Cardiac muscle cell (in vitro differentiated cells and primary cell): Measurements from ENCODE around the gene NOX3. TPM values are rescaled to one million over a fixed set of nuclear protein-coding genes. Genes with fewer than 3 reads are reported as not detected.

Source experiments
- DNase-seq, 2 donors: peaks; one replicate each; pipeline versions ENCODE4 v3.0.0 to v3.0.0-alpha.2; 2010 to 2017; ENCODE audit warnings: low read depth in 1 of 2, low spot score in 1 of 2
- H3K27ac ChIP-seq: fragments of 200-600 bp; sonication (generic); 2 replicates; pipeline ENCODE4 v1.5.1; 2016
- H3K27me3 ChIP-seq: fragments of 200-600 bp; sonication (generic); 2 replicates; pipeline ENCODE4 v1.6.0; 2016; ENCODE audit warnings: control low read depth
- H3K36me3 ChIP-seq: fragments of 200-600 bp; sonication (generic); 2 replicates; pipeline ENCODE4 v1.5.1; 2016; ENCODE audit warnings: control low read depth
- H3K4me1 ChIP-seq: fragments of 200-600 bp; sonication (generic); 2 replicates; pipeline ENCODE4 v1.8.1; 2017; ENCODE audit warnings: low read depth, mild to moderate bottlenecking, mixed run types
- H3K4me3 ChIP-seq: fragments of 200-600 bp; sonication (generic); 2 replicates; pipeline ENCODE4 v1.5.1; 2016; ENCODE audit warnings: mild to moderate bottlenecking
- H3K9me3 ChIP-seq: fragments of 200-600 bp; sonication (generic); 2 replicates; pipeline ENCODE4 v1.5.1; 2017; ENCODE audit warnings: low read depth, mild to moderate bottlenecking, control low read depth
- CTCF ChIP-seq: IDR thresholded peaks from 2 replicates; pipeline ENCODE4 v1.5.1; 2012; ENCODE audit warnings: low read depth, mild to moderate bottlenecking, low read length
- polyA plus RNA-seq: library from polyadenylated mRNA; unstranded; fragments of >200 nt; fragmentation: Nextera tagmentation; extraction: Ambion mirVana; gene quantifications from 2 replicates; pipeline ENCODE4 v1.2.1, GENCODE V29; 2016
- total RNA-seq: library from RNA; depleted of rRNA; stranded (reverse); fragments of >200 nt; gene quantifications from 2 replicates; pipeline ENCODE4 v1.2.3, GENCODE V29; 2016

The NOX3 gene
- total and polyA plus RNA-seq, 2 experiments from 2014 or later: not detected

- H3K4me3 ChIP-seq: no peak overlapping the region
- H3K4me1 ChIP-seq: no peaks in the 10 kb centered on the region
- no peak for TF ChIP-seq CTCF
- no peak for DNase-seq
- H3K27me3 ChIP-seq: no peaks in the 10 kb centered on the region
- H3K9me3 ChIP-seq: no peaks in the 10 kb centered on the region
- no peak overlapping the region for H3K27ac ChIP-seq
- no peaks in the 10 kb centered on the region for H3K36me3 ChIP-seq
These were observed 41.6 kb upstream of the NOX3 start for GRCh38 chr6:155497273-155497672.

GRCh38 chr6:155495011-155495768 is 39.6 kb upstream of the NOX3 start:
- DNase-seq: peak; percentile 41 to 97

GRCh38 chr6:155493694-155494143 is 38.1 kb upstream of the NOX3 start:
- Histone ChIP-seq H3K27me3 (no peaks in the 10 kb centered on the region), H3K4me1 (no peaks in the 10 kb centered on the region), H3K9me3 (no peaks in the 10 kb centered on the region), H3K4me3 (no peak overlapping the region), H3K36me3 (no peaks in the 10 kb centered on the region), H3K27ac (no peak overlapping the region)
- no peak for TF ChIP-seq CTCF
- peak in 1 of 2 donors; percentile 99 for DNase-seq

More at GRCh38 chr6:155495011-155495768, 39.6 kb upstream of the NOX3 start:
- H3K4me3 ChIP-seq: no peak overlapping the region
- peak; percentile 72 for TF ChIP-seq CTCF
- H3K36me3 ChIP-seq: no peaks in the 10 kb centered on the region
- no peaks in the 10 kb centered on the region for H3K27me3 ChIP-seq
- no peak overlapping the region for H3K27ac ChIP-seq
- H3K9me3 ChIP-seq: no peaks in the 10 kb centered on the region
- no peaks in the 10 kb centered on the region for H3K4me1 ChIP-seq

- Histone ChIP-seq H3K27ac (no peak overlapping the region), H3K4me1 (no peaks in the 10 kb centered on the region)
These were observed 37.5 kb upstream of the NOX3 start for GRCh38 chr6:155493026-155493693.

More at GRCh38 chr6:155493026-155493693, 37.5 kb upstream of the NOX3 start:
- Histone ChIP-seq H3K9me3 (no peaks in the 10 kb centered on the region), H3K4me3 (no peak overlapping the region), H3K27me3 (no peaks in the 10 kb centered on the region), H3K36me3 (no peaks in the 10 kb centered on the region)
- DNase-seq: no peak
- no peak for TF ChIP-seq CTCF
